Adipocyte (in vitro differentiated cells): ENCODE results near the gene RIMS4.

Experiments used
- DNase-seq: peaks from one replicate; pipeline ENCODE4 v3.0.0-alpha.2; 2015; ENCODE audit warnings: low read depth
- H3K27me3 ChIP-seq: replicated peaks from 2 replicates; pipeline ENCODE4 v1.7.0; 2013; ENCODE audit warnings: mild to moderate bottlenecking, low read length, moderate library complexity; ENCODE audit not compliant: control insufficient read depth, insufficient read depth
- H3K36me3 ChIP-seq: 2 replicates; pipeline ENCODE4 v1.7.0; 2013; ENCODE audit warnings: low read length, mild to moderate bottlenecking, moderate library complexity; ENCODE audit not compliant: control insufficient read depth, insufficient read depth, severe bottlenecking
- H3K4me1 ChIP-seq: 2 replicates; pipeline ENCODE4 v1.7.0; 2013; ENCODE audit warnings: mild to moderate bottlenecking, low read length, moderate library complexity; ENCODE audit not compliant: control insufficient read depth, insufficient read depth
- H3K4me3 ChIP-seq: 2 replicates; pipeline ENCODE4 v1.7.0; 2013; ENCODE audit warnings: mild to moderate bottlenecking, low read length, moderate library complexity
- H3K9ac ChIP-seq: 2 replicates; pipeline ENCODE4 v1.7.0; 2013; ENCODE audit warnings: mild to moderate bottlenecking, low read length, moderate library complexity
- H3K9me3 ChIP-seq: 2 replicates; pipeline ENCODE4 v1.7.0; 2013; ENCODE audit warnings: mild to moderate bottlenecking, low read length, moderate library complexity; ENCODE audit not compliant: control insufficient read depth

The RIMS4 gene

DNA sequence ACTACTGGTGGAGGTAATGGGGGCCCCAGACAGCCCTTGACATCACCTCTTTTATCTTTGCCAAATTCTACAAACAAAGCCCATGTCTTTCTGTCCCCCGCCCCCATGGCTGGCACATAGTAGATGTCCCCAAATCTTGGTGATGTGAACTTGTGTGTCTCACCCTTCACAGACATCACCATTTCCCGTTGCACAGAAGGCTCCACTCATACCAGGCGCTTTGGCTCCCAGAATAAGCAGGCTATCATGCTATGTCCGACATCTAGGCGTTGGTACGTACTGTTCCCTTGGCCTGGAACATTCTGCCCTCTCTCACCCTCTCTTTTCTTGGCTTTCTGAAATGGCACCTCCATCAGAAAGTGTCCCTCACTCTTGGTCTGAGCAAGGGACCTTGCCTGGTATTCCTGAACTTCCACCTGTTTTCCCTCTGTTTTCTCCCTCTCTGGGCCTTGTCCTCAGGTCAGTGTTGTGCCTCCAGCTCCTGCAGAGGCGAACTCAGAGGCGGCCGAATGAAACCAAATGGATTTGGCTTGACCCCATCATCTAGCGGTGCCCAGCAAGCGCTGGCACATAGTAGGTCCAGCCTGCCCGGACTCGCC is 96.1 kb downstream of the RIMS4 start:
- Histone ChIP-seq H3K27me3 (no peaks in the 10 kb centered on the region), H3K36me3 (no peaks in the 10 kb centered on the region), H3K4me1 (peaks cover 49% of the 10 kb centered on the region), H3K4me3 (no peak overlapping the region), H3K9me3 (no peaks in the 10 kb centered on the region), H3K9ac (no peak overlapping the region)
- DNase-seq: no peak

DNA sequence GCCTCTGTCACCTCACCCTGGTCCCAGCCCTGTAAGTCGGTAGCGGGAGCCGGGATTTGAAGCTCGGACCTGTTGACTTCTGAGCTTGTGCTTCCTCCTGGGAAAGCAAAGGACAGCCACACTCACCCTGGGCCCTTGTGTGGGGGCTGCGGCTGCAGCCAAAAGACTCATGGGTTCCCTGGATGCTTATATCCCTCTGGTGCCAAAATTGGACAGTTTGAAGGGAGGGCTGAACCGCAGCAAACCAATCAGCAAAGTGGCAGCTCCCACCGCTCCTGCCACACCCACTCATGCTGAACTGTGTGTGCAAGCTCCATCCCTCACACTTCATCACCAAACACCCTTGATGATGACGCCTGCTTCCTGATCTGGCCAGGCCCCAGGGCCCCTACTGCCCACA is 99.1 kb downstream of the RIMS4 start:
- Histone ChIP-seq H3K9ac (no peak overlapping the region), H3K4me3 (no peak overlapping the region), H3K4me1 (peaks cover 33% of the 10 kb centered on the region), H3K36me3 (no peaks in the 10 kb centered on the region), H3K27me3 (no peaks in the 10 kb centered on the region), H3K9me3 (no peaks in the 10 kb centered on the region)
- no peak for DNase-seq

DNA sequence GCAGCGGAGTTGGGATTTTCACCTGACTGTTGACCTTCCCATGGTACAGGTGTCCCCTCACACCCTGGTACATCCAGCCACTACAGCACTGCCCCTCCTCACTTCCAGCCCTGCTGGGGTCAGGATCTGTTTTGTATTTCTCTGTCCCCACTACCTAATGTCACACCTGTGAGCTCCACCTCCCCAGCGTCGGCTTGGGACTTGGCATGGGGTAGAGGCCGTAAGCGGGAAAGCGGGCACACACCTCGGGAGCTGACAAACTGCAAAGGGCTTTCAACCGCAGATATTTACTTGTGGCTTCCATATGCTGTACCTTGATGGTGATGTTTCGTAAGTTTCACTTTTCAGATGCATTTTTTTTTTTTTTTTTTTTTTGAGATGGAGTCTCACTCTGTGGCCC is 100.5 kb downstream of the RIMS4 start:
- no peak overlapping the region for H3K4me3 ChIP-seq
- H3K9ac ChIP-seq: no peak overlapping the region
- H3K27me3 ChIP-seq: no peaks in the 10 kb centered on the region
- DNase-seq: no peak
- H3K9me3 ChIP-seq: no peaks in the 10 kb centered on the region
- H3K36me3 ChIP-seq: no peaks in the 10 kb centered on the region
- H3K4me1 ChIP-seq: peaks cover 27% of the 10 kb centered on the region

DNA sequence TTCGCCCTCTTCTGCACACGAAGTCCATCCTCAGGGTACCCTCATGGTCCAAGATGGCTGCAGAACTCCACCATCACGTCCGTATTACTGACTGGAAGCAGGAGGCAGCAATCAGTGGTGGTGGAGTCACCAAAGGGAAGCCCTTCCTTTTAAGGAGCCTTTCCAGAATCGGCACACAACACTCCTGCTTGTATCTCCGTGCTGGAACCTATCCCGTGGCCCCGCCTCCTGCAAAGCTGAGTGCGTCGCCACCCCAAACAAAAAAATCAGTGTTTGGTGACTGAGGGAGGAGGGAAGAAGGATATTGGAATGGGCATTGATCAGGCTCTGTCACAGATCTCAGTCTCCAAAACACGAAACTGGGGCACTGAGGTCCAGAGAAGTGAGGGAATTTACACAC is 101.0 kb downstream of the RIMS4 start:
- no peaks in the 10 kb centered on the region for H3K36me3 ChIP-seq
- H3K27me3 ChIP-seq: no peaks in the 10 kb centered on the region
- no peak for DNase-seq
- H3K4me1 ChIP-seq: peaks cover 26% of the 10 kb centered on the region
- H3K9ac ChIP-seq: no peak overlapping the region
- H3K9me3 ChIP-seq: no peaks in the 10 kb centered on the region
- H3K4me3 ChIP-seq: no peak overlapping the region

DNA sequence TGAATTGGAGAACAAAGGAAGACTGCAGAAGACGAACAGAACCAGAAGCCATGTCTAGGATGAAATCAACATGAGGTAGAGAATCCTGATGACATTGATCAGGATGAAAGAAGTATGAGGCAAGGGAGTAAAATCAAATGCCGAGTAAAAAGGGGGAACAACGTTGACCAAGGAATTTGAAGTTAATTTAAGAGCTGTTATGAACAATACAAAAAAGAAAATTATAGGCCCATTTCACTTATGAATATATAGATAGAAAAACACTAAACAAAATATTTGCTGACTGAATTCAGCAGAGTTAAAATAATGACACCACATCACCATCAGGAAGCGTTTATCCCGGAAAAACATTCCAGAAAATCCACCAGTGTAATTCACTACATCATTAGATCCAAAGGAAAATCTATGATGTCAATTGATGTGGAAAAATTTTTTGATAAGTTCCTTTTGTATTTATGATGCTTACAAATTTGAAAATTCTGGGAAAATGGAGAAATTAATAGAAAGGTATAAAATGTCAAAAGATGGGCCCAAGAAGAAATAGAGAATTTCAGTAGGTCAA is 103.2 kb downstream of the RIMS4 start:
- no peak for DNase-seq
- H3K4me3 ChIP-seq: no peak overlapping the region
- H3K9ac ChIP-seq: peak overlapping the region; percentile 62
- no peaks in the 10 kb centered on the region for H3K36me3 ChIP-seq
- H3K9me3 ChIP-seq: no peaks in the 10 kb centered on the region
- H3K4me1 ChIP-seq: peaks cover 42% of the 10 kb centered on the region
- H3K27me3 ChIP-seq: no peaks in the 10 kb centered on the region

DNA sequence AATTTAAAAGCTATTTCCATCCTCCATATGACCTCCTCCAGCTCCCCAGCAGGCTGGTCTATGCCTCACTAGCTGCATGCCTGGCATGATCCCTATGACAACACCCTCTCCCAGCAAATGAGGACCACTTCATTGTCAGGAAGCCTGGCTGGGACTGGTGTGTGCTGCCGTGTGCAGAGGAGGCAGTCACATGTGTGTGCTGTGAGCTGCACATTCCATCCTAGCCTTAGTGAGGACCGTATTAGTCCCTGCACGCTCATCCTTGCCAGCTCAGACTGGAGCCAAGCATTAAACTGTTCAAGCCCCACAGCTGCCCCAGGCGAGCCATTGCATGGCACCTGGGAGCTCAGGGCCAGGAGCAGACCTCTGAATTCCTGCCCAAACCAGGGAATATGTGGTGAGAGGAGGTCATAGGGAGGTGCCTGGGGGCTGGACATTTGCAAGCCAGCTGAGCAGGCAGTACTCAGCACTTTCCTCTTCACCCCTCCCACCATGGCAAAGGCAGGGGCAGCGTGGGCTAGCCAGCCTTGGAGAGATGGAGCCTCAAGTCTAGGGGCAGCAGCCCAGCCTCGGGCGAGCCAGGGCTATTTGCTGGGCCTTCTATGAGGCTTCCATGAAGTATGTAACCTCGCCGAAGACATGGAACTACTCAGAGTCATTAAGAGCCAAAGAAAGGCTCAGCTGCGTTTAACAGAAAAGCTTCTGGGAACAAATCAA is 103.9 kb downstream of the RIMS4 start:
- no peaks in the 10 kb centered on the region for H3K36me3 ChIP-seq
- no peak overlapping the region for H3K4me3 ChIP-seq
- peak; percentile 81 for DNase-seq
- H3K9ac ChIP-seq: peak overlapping the region; percentile 62
- no peaks in the 10 kb centered on the region for H3K27me3 ChIP-seq
- no peaks in the 10 kb centered on the region for H3K9me3 ChIP-seq
- peaks cover 48% of the 10 kb centered on the region for H3K4me1 ChIP-seq

DNA sequence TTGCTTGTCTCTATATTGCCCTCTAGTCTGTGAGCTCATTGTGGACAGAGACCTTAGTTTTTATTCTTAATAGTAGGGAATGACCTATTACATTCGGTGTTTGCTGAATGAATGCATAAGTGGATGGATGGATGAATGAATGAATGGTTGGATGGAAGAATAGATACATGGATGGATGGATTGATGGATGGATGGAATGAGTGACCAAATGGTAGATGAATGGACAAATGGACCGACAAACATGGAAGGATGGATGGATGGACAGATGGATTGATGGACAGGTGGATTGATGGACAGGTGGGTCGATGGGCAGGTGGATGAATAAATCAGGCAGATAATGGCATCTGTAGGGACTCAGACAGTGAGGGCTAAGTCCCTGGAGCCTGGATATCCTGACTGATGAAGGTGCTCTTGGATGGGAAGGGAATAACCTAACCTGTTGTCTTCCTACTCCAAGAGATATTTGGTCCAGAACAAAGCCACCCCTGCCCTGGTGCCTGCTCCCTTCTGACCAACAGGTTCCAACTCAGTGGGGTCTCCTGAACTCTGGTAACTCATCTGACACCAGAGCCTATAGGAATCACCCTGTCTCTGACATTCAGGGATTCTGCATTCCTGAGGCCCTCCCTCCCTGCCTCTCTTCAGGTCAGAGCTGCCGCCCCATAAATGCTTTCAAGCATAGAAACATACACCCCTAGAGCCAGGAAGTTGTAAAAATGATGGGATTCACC is 104.8 kb downstream of the RIMS4 start:
- Histone ChIP-seq H3K4me3 (no peak overlapping the region), H3K4me1 (peaks cover 54% of the 10 kb centered on the region), H3K9me3 (no peaks in the 10 kb centered on the region), H3K9ac (peak overlapping the region; percentile 43), H3K36me3 (no peaks in the 10 kb centered on the region), H3K27me3 (no peaks in the 10 kb centered on the region)
- no peak for DNase-seq

DNA sequence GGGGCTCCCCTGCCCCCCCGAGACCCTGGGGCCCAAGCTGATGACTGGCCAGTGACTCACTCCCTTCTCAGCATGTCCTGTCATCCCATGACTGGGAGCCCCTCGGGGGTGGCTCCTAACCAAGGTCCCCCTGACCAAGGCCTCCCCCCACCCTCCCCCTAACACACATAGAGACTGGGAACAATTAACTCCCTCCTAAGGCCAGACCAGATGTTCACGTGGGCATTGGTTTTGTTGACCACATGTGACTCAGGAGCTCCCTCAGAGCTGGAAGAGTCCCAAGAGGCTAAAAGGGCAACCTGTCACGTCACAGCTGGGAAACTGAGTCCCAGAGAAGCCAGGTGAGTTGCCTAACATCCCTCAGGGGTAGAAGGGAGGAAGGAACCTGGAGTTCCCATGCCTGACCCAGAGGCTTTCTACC is 105.8 kb downstream of the RIMS4 start:
- no peak overlapping the region for H3K4me3 ChIP-seq
- peak; percentile 54 for DNase-seq
- H3K4me1 ChIP-seq: peaks cover 54% of the 10 kb centered on the region
- no peaks in the 10 kb centered on the region for H3K36me3 ChIP-seq
- no peaks in the 10 kb centered on the region for H3K9me3 ChIP-seq
- H3K27me3 ChIP-seq: no peaks in the 10 kb centered on the region
- no peak overlapping the region for H3K9ac ChIP-seq

DNA sequence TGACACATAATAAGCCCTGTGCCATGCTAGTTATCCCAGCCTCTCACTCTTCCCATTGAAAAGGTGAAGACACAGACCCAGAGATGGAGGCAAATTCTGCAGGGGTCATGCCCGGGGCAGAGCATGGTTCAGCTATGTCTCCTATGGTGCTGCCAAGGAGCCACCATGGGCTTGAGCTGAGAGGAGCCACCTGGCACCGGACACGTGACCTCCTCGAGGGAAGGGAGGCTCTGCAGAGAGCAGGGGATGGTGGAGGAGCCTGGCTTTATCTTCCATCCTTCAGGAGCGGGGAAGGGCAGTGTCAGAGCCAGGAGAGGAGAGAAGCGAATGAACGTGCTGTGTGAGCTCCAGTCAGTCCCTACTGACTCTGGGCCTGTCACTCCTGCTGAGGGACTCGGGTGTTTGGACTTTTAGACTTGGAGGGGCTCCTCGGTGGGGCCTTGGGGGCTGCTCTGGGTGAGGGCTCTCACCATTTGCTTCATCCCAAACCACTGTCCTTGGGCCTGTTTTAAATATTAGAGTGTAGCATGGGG is 106.3 kb downstream of the RIMS4 start:
- no peaks in the 10 kb centered on the region for H3K27me3 ChIP-seq
- peaks cover 54% of the 10 kb centered on the region for H3K4me1 ChIP-seq
- no peak for DNase-seq
- no peaks in the 10 kb centered on the region for H3K9me3 ChIP-seq
- H3K9ac ChIP-seq: peak overlapping the region; percentile 64
- no peak overlapping the region for H3K4me3 ChIP-seq
- H3K36me3 ChIP-seq: no peaks in the 10 kb centered on the region

DNA sequence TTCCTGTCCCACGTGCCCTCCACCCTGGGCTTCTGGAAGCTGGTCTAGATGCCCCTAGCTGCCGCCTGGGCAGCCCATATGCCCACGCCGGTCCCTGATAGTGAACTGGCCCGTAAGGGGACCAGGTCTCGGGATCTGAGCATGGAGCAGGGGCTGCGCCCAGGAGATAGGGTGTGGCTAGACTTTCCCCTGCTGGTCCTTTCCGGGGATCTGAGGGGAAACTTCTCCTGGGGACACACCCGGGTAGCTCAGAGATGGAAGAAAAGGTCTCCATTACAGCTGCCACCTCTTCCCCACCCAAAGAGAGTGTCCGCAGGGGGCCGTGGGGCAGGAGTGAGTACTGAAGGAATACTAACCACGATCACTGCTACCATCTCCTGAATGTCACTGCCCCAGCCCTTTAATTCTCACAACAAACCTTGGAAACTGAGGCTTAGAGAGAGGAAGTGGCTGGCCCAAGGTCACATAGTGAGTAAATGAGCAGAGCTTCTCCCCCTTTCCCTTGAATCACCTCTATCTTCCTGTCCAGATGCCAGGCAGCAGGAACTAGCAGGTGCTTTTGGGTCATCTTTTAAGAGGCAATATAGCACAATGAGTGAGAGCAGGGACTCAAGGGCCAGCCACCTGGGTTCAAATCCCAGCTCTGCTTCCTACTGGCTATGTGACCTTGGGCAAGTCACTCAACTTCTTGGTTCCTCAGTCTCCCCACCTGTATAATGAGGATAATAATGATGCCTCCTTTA is 107.0 kb downstream of the RIMS4 start:
- Histone ChIP-seq H3K4me3 (no peak overlapping the region), H3K4me1 (peaks cover 54% of the 10 kb centered on the region), H3K9ac (peak overlapping the region; percentile 64), H3K36me3 (no peaks in the 10 kb centered on the region), H3K9me3 (no peaks in the 10 kb centered on the region), H3K27me3 (no peaks in the 10 kb centered on the region)
- DNase-seq: no peak
